MM.1S (cell line): Measurements from ENCODE around the gene CRYGA.

Experiments used
- DNase-seq: peaks from one replicate; pipeline ENCODE4 v3.0.0-alpha.2; 2015
- H2AFZ ChIP-seq: fragments of 300-600 bp; sonication (generic); 2 replicates; pipeline ENCODE4 v1.6.0; 2016; ENCODE audit warnings: antibody characterized with exemption, low read length
- H3F3A ChIP-seq: fragments of 300-600 bp; sonication (generic); 2 replicates; pipeline ENCODE4 v1.6.1; 2016; ENCODE audit warnings: mild to moderate bottlenecking, antibody characterized with exemption, low read length, moderate library complexity, mixed read lengths; ENCODE audit not compliant: insufficient read depth
- H3K27ac ChIP-seq: fragments of 300-600 bp; sonication (generic); 2 replicates; pipeline ENCODE4 v1.5.1; 2016; ENCODE audit warnings: mild to moderate bottlenecking, low read length
- H3K27me3 ChIP-seq: fragments of 300-600 bp; sonication (generic); replicated peaks from 2 replicates; pipeline ENCODE4 v1.6.0; 2016; ENCODE audit warnings: low read length; ENCODE audit not compliant: insufficient read depth
- H3K36me3 ChIP-seq: fragments of 300-600 bp; sonication (generic); replicated peaks from 2 replicates; pipeline ENCODE4 v1.6.1; 2016; ENCODE audit warnings: mild to moderate bottlenecking, low read length, mixed read lengths; ENCODE audit not compliant: insufficient read depth
- H3K4me1 ChIP-seq: fragments of 300-600 bp; sonication (generic); 2 replicates; pipeline ENCODE4 v1.6.1; 2016; ENCODE audit warnings: low read length, mixed read lengths
- H3K4me2 ChIP-seq: fragments of 300-600 bp; sonication (generic); 2 replicates; pipeline ENCODE4 v1.6.0; 2016; ENCODE audit warnings: low read depth, low read length
- H3K4me3 ChIP-seq: fragments of 300-600 bp; sonication (generic); 2 replicates; pipeline ENCODE4 v1.5.1; 2016; ENCODE audit warnings: low read length, mixed read lengths
- H3K79me2 ChIP-seq: fragments of 300-600 bp; sonication (generic); 2 replicates; pipeline ENCODE4 v1.6.1; 2016; ENCODE audit warnings: mixed run types, low read length, mixed read lengths
- H3K9ac ChIP-seq: fragments of 300-600 bp; sonication (generic); 2 replicates; pipeline ENCODE4 v1.6.1; 2016; ENCODE audit warnings: low read length, mixed read lengths
- H3K9me2 ChIP-seq: fragments of 300-600 bp; sonication (generic); replicated peaks from 2 replicates; pipeline ENCODE4 v1.6.1; 2016; ENCODE audit warnings: mild to moderate bottlenecking, low read length, mixed read lengths; ENCODE audit not compliant: insufficient read depth
- H3K9me3 ChIP-seq: fragments of 300-600 bp; sonication (generic); replicated peaks from 2 replicates; pipeline ENCODE4 v1.6.1; 2016; ENCODE audit warnings: mild to moderate bottlenecking, low read length, mixed read lengths; ENCODE audit not compliant: insufficient read depth
- H4K20me1 ChIP-seq: fragments of 300-600 bp; sonication (generic); 2 replicates; pipeline ENCODE4 v1.6.1; 2016; ENCODE audit warnings: mild to moderate bottlenecking, low read length, moderate library complexity, mixed read lengths; ENCODE audit not compliant: insufficient read depth
- EZH2 ChIP-seq: fragments of 300-600 bp; sonication (generic); optimal IDR thresholded peaks from 2 replicates; pipeline ENCODE3; 2017; ENCODE audit warnings: low read depth, mild to moderate bottlenecking, antibody characterized with exemption, low read length, mixed read lengths
- EZH2phosphoT487 ChIP-seq: fragments of 300-600 bp; sonication (generic); IDR thresholded peaks from 2 replicates; pipeline ENCODE4 v1.6.1; 2018; ENCODE audit warnings: antibody characterized with exemption, low read length
- TF ChIP-seq, protein P1 (sequence below): fragments of 300-600 bp; sonication (generic); IDR thresholded peaks from 2 replicates; pipeline ENCODE4 v1.5.1; 2016; ENCODE audit warnings: antibody characterized with exemption, low read length, mixed read lengths

CRYGA gene

DNA sequence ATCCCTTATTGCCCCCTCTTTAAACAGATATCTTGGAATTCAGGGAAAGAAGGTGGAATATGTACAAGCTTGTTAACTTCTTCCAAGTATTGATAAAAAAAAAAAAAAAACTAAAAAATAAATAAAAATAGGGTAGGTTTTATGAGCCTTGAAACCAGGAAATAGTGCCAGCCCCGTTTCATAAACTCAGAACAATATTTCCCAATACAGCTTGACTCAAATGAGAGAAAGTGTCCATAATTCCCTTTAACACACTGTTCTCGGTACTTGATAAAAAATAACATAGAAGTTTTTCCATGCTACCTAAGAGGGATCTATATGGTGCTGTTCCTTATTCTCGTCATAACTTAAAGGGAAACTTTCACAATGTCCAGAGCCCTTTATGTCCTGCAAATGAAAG is 44.4 kb upstream of the CRYGA start:
- Histone ChIP-seq H3F3A (no peaks in the 10 kb centered on the region), H3K4me2 (no peak overlapping the region), H3K36me3 (no peaks in the 10 kb centered on the region), H3K9me2 (no peaks in the 10 kb centered on the region), H3K27ac (no peak overlapping the region), H3K79me2 (no peaks in the 10 kb centered on the region), H3K4me1 (no peaks in the 10 kb centered on the region), H3K9me3 (no peaks in the 10 kb centered on the region), H3K27me3 (no peaks in the 10 kb centered on the region), H3K4me3 (no peak overlapping the region), H2AFZ (no peak overlapping the region), H4K20me1 (no peaks in the 10 kb centered on the region), H3K9ac (no peak overlapping the region)
- no peak for DNase-seq
- TF ChIP-seq EZH2: no peak
- TF ChIP-seq, protein P1, sequence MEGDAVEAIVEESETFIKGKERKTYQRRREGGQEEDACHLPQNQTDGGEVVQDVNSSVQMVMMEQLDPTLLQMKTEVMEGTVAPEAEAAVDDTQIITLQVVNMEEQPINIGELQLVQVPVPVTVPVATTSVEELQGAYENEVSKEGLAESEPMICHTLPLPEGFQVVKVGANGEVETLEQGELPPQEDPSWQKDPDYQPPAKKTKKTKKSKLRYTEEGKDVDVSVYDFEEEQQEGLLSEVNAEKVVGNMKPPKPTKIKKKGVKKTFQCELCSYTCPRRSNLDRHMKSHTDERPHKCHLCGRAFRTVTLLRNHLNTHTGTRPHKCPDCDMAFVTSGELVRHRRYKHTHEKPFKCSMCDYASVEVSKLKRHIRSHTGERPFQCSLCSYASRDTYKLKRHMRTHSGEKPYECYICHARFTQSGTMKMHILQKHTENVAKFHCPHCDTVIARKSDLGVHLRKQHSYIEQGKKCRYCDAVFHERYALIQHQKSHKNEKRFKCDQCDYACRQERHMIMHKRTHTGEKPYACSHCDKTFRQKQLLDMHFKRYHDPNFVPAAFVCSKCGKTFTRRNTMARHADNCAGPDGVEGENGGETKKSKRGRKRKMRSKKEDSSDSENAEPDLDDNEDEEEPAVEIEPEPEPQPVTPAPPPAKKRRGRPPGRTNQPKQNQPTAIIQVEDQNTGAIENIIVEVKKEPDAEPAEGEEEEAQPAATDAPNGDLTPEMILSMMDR: no peak

GRCh38 chr2:208204166-208204565 is 40.8 kb upstream of the CRYGA start:
- Histone ChIP-seq H3F3A (no peaks in the 10 kb centered on the region), H3K27me3 (no peaks in the 10 kb centered on the region), H3K9me3 (no peaks in the 10 kb centered on the region), H3K27ac (no peak overlapping the region), H3K4me1 (no peaks in the 10 kb centered on the region), H3K9me2 (no peaks in the 10 kb centered on the region), H3K79me2 (no peaks in the 10 kb centered on the region), H2AFZ (no peak overlapping the region), H3K4me3 (no peak overlapping the region), H3K9ac (no peak overlapping the region), H3K36me3 (no peaks in the 10 kb centered on the region), H4K20me1 (no peaks in the 10 kb centered on the region), H3K4me2 (no peak overlapping the region)
- TF ChIP-seq, protein P1: no peak
- TF ChIP-seq EZH2: no peak
- TF ChIP-seq EZH2phosphoT487: no peak
- DNase-seq: no peak

GRCh38 chr2:208195531-208195930 is 32.1 kb upstream of the CRYGA start:
- Histone ChIP-seq H3F3A (no peaks in the 10 kb centered on the region), H3K79me2 (no peaks in the 10 kb centered on the region), H3K36me3 (no peaks in the 10 kb centered on the region), H2AFZ (no peak overlapping the region), H3K9me3 (no peaks in the 10 kb centered on the region), H3K9ac (no peak overlapping the region), H4K20me1 (no peaks in the 10 kb centered on the region), H3K9me2 (no peaks in the 10 kb centered on the region), H3K4me3 (no peak overlapping the region), H3K4me1 (no peaks in the 10 kb centered on the region), H3K4me2 (no peak overlapping the region), H3K27ac (no peak overlapping the region), H3K27me3 (no peaks in the 10 kb centered on the region)
- DNase-seq: no peak
- TF ChIP-seq, protein P1: no peak
- TF ChIP-seq EZH2: no peak
